Measurements from ENCODE around the gene GIT1. TPM values are rescaled to one million over a fixed set of nuclear protein-coding genes. Genes with fewer than 3 reads are reported as not detected.

Gene GIT1
- total and polyA plus RNA-seq, 2 donors (not counting 1 experiment from before 2014, with no cell fraction given), result 12.4 to 20.1 TPM

GRCh38 chr17:29578626-29579485 lies 10.6 kb downstream of the GIT1 start:
- Histone ChIP-seq H3K4me2 (ENCODE audit: extremely low read depth, insufficient read depth, low read length) (no peak overlapping the region), H3K9me3 (ENCODE audit: control insufficient read depth, insufficient read depth, low read depth, low read length) (no peaks in the 10 kb centered on the region), H3K79me2 (ENCODE audit: control insufficient read depth, insufficient read depth, low read length) (peaks cover 7% of the 10 kb centered on the region), H4K20me1 (ENCODE audit: control insufficient read depth, extremely low read depth, insufficient read depth, low read length) (no peaks in the 10 kb centered on the region), H3K4me3 (replicated peaks in 1 of 4; ENCODE audit: control extremely low read depth in 1 of 4, insufficient read depth in 1 of 4, low read depth in 3 of 4, low read length in 4 of 4) (no peak overlapping the region), H3K9ac (ENCODE audit: insufficient read depth, low read length) (no peak overlapping the region), H3K27ac (ENCODE audit: insufficient read depth, low read length) (no peak overlapping the region), H3K4me1 (ENCODE audit: control insufficient read depth, extremely low read depth, insufficient read depth, low read length) (peaks cover 4% of the 10 kb centered on the region), H2AFZ (ENCODE audit: low read length) (no peak overlapping the region), H3K36me3 (ENCODE audit: control insufficient read depth, insufficient read depth, low read length) (peaks cover 42% of the 10 kb centered on the region), H3K27me3 (ENCODE audit: control insufficient read depth, insufficient read depth, low read length) (no peaks in the 10 kb centered on the region)
- no peak for DNase-seq (ENCODE audit: low read depth in 2 of 2)
- no peak for TF ChIP-seq CTCF (conservative IDR thresholded peaks at IDR 0.05 in 1 of 2, IDR thresholded peaks at IDR 0.05 in 1 of 2; ENCODE audit: low read depth in 1 of 2, low read length in 2 of 2)
- no peak for TF ChIP-seq EZH2 (IDR thresholded peaks at IDR 0.05; ENCODE audit: low read length, missing control alignments)

- TF ChIP-seq EZH2 (IDR thresholded peaks at IDR 0.05; ENCODE audit: low read length, missing control alignments) (no peak), CTCF (conservative IDR thresholded peaks at IDR 0.05 in 1 of 2, IDR thresholded peaks at IDR 0.05 in 1 of 2; ENCODE audit: low read depth in 1 of 2, low read length in 2 of 2) (no peak)
- H3K36me3 ChIP-seq (ENCODE audit: control insufficient read depth, insufficient read depth, low read length), result peaks cover 37% of the 10 kb centered on the region
- H3K4me1 ChIP-seq (ENCODE audit: control insufficient read depth, extremely low read depth, insufficient read depth, low read length), result peaks cover 7% of the 10 kb centered on the region
- H3K9me3 ChIP-seq (ENCODE audit: control insufficient read depth, insufficient read depth, low read depth, low read length), result no peaks in the 10 kb centered on the region
- H3K27ac ChIP-seq (ENCODE audit: insufficient read depth, low read length), result no peak overlapping the region
- no peak overlapping the region for H3K4me2 ChIP-seq (ENCODE audit: extremely low read depth, insufficient read depth, low read length)
- H3K79me2 ChIP-seq (ENCODE audit: control insufficient read depth, insufficient read depth, low read length), result no peaks in the 10 kb centered on the region
- H2AFZ ChIP-seq (ENCODE audit: low read length), result no peak overlapping the region
- no peak overlapping the region for H3K4me3 ChIP-seq (replicated peaks in 1 of 4; ENCODE audit: control extremely low read depth in 1 of 4, insufficient read depth in 1 of 4, low read depth in 3 of 4, low read length in 4 of 4)
- DNase-seq (ENCODE audit: low read depth in 2 of 2), result peak; percentile 49 to 72
- H3K9ac ChIP-seq (ENCODE audit: insufficient read depth, low read length), result no peak overlapping the region
- no peaks in the 10 kb centered on the region for H3K27me3 ChIP-seq (ENCODE audit: control insufficient read depth, insufficient read depth, low read length)
- no peaks in the 10 kb centered on the region for H4K20me1 ChIP-seq (ENCODE audit: control insufficient read depth, extremely low read depth, insufficient read depth, low read length)
These were observed 11.8 kb downstream of the GIT1 start for GRCh38 chr17:29577385-29578211.

- Histone ChIP-seq H4K20me1 (ENCODE audit: control insufficient read depth, extremely low read depth, insufficient read depth, low read length) (no peaks in the 10 kb centered on the region), H3K79me2 (ENCODE audit: control insufficient read depth, insufficient read depth, low read length) (no peaks in the 10 kb centered on the region), H3K4me1 (ENCODE audit: control insufficient read depth, extremely low read depth, insufficient read depth, low read length) (peaks cover 10% of the 10 kb centered on the region), H3K4me2 (ENCODE audit: extremely low read depth, insufficient read depth, low read length) (no peak overlapping the region), H3K27me3 (ENCODE audit: control insufficient read depth, insufficient read depth, low read length) (no peaks in the 10 kb centered on the region), H3K9ac (ENCODE audit: insufficient read depth, low read length) (no peak overlapping the region), H3K36me3 (ENCODE audit: control insufficient read depth, insufficient read depth, low read length) (peaks cover 40% of the 10 kb centered on the region), H2AFZ (ENCODE audit: low read length) (no peak overlapping the region), H3K4me3 (replicated peaks in 1 of 4; ENCODE audit: control extremely low read depth in 1 of 4, insufficient read depth in 1 of 4, low read depth in 3 of 4, low read length in 4 of 4) (no peak overlapping the region), H3K9me3 (ENCODE audit: control insufficient read depth, insufficient read depth, low read depth, low read length) (no peaks in the 10 kb centered on the region), H3K27ac (ENCODE audit: insufficient read depth, low read length) (no peak overlapping the region)
- TF ChIP-seq EZH2 (IDR thresholded peaks at IDR 0.05; ENCODE audit: low read length, missing control alignments) (no peak), CTCF (conservative IDR thresholded peaks at IDR 0.05 in 1 of 2, IDR thresholded peaks at IDR 0.05 in 1 of 2; ENCODE audit: low read depth in 1 of 2, low read length in 2 of 2) (no peak)
- no peak for DNase-seq (ENCODE audit: low read depth in 2 of 2)
These were observed 12.5 kb downstream of the GIT1 start for GRCh38 chr17:29577001-29577370.

Data from fibroblast of lung (primary cell).